LNCAP (cell line): ENCODE measurements around the gene PGF.

Experiments used
- CTCF ChIP-seq: fragments of 450-650 bp; IDR thresholded peaks from 2 replicates; pipeline ENCODE4 v1.5.1; 2017; ENCODE audit warnings: mild to moderate bottlenecking

Gene PGF

GRCh38 chr14:74965486-74966153 is 10.2 kb upstream of the PGF start:
- no peak for TF ChIP-seq CTCF

GRCh38 chr14:74964787-74965485 is 9.5 kb upstream of the PGF start:
- no peak for TF ChIP-seq CTCF

GRCh38 chr14:74963705-74964271 is 8.4 kb upstream of the PGF start:
- TF ChIP-seq CTCF = no peak

GRCh38 chr14:74963178-74963704 is 7.8 kb upstream of the PGF start:
- no peak for TF ChIP-seq CTCF

GRCh38 chr14:74962493-74962892 is 7.1 kb upstream of the PGF start:
- TF ChIP-seq CTCF = no peak

- no peak for TF ChIP-seq CTCF
These were observed 6.6 kb upstream of the PGF start for GRCh38 chr14:74962046-74962445.

- no peak for TF ChIP-seq CTCF
These were observed 6.0 kb upstream of the PGF start for GRCh38 chr14:74961238-74961911.
